Esophagus muscularis mucosa (tissue), 4 donors: Measurements from ENCODE around the gene DIP2C. TPM values are rescaled to one million over a fixed set of nuclear protein-coding genes. Genes with fewer than 3 reads are reported as not detected.

ENCODE experiments used
- DNase-seq: peaks from one replicate; pipeline ENCODE4 v3.0.0-alpha.2; 2017; ENCODE audit errors: extremely low spot score
- H3K27ac ChIP-seq, 4 donors: fragments of 200-600 bp; sonication (generic); replicated peaks in 1 of 4; 1 replicate in 3 of 4; 2 replicates in 1 of 4; pipeline ENCODE4 v1.5.1; 2016 to 2019; ENCODE audit warnings: mild to moderate bottlenecking in 1 of 4
- H3K27me3 ChIP-seq, 4 donors: fragments of 200-600 bp; sonication (generic); one replicate each; pipeline versions ENCODE4 v1.5.1 to v1.6.0; 2016 to 2019
- H3K36me3 ChIP-seq, 4 donors: fragments of 200-600 bp; sonication (generic); one replicate each; pipeline ENCODE4 v1.5.1; 2016 to 2019
- H3K4me1 ChIP-seq, 4 donors: fragments of 200-600 bp; sonication (generic); one replicate each; pipeline ENCODE4 v1.5.1; 2016 to 2019
- H3K4me3 ChIP-seq, 4 donors: fragments of 200-600 bp; sonication (generic); 1 replicate in 2 of 4; 2 replicates in 2 of 4; pipeline ENCODE4 v1.5.1; 2016 to 2019; ENCODE audit warnings: mild to moderate bottlenecking in 4 of 4, moderate library complexity in 1 of 4
- H3K9me3 ChIP-seq, 4 donors: fragments of 200-600 bp; sonication (generic); 1 replicate in 3 of 4; 2 replicates in 1 of 4; pipeline ENCODE4 v1.5.1; 2016 to 2019
- EP300 ChIP-seq: sonication (generic); formaldehyde crosslinking; IDR thresholded peaks from one replicate; pipeline ENCODE4 v1.6.1; 2017; ENCODE audit warnings: antibody characterized with exemption
- POLR2A ChIP-seq: fragments of 450-650 bp; IDR thresholded peaks from one replicate; pipeline ENCODE4 v1.6.1; 2017; ENCODE audit warnings: antibody characterized with exemption, moderate library complexity, mild to moderate bottlenecking, low read depth
- POLR2AphosphoS5 ChIP-seq, 2 donors: sonication (generic); formaldehyde crosslinking; IDR thresholded peaks; one replicate each; pipeline ENCODE4 v1.6.1; 2017; ENCODE audit warnings: antibody characterized with exemption in 2 of 2
- WGBS: methylation state at CpG from one replicate; pipeline ENCODE4 v1.1.5; 2018; 5-methylcytosine and 5-hydroxymethylcytosine counted together
- intact Hi-C: fragments of 100-400 bp; cut with DNase I; formaldehyde crosslinking; loops from one replicate; pipeline ENCODE4 v1.15.1; 2023
- total RNA-seq, 4 donors: library from RNA; depleted of rRNA; stranded (reverse); fragments of >200 nt; gene quantifications; one replicate each; pipeline versions ENCODE4 v1.1.0 to v1.2.1, GENCODE V29; 2016
- TF ChIP-seq, protein P1 (sequence below), 3 experiments: fragments of 200-600 bp in 2 of 3; fragments of 450-650 bp in 1 of 3; sonication (generic) in 2 of 3; IDR thresholded peaks; one replicate each; pipeline ENCODE4 v1.5.1; 2017 to 2019; ENCODE audit warnings: antibody characterized with exemption in 3 of 3, mild to moderate bottlenecking in 2 of 3, moderate library complexity in 1 of 3

Gene DIP2C
- total RNA-seq, 4 donors from 2014 or later, result 38.6 to 66.4 (median 55.7) TPM

DNA sequence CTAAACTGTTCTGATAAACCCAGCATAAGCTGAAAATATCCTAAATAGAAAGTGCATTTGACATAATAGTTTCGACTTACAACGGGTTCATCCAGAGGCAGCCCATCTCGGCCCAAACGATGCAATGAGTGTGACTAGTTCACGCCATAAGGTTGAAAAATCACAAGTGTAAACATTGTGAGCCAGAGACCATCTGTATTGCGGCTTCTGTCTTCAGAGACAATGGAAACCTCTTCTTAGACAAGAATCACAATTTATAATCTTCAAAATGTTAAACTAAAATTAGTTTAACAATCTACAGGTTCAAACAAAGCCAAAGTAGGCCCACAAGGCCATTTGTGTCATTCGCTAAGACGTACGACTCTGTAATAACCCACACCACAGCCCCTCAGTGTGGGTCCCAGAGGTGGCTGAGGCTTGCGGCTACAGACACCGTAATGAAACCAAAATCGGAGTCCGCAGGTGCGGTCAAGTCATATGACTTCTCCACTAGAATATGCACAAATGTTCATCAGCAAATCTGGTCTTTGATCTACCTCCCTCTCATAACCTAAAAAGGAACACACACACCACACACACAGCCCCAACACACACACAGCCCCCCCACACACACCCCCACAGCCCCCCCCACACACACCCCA is 81.8 kb downstream of the DIP2C start:
- DNase-seq, result no peak
- Histone ChIP-seq H3K27ac (peak overlapping the region; percentile 56 to 78 (median 62)), H3K27me3 (no peaks in the 10 kb centered on the region), H3K4me1 (peaks cover 12 to 88% (median 79%) of the 10 kb centered on the region in 4 donors), H3K4me3 (peak overlapping the region; percentile 5 to 33 (median 28)), H3K9me3 (no peaks in the 10 kb centered on the region), H3K36me3 (no peaks in the 10 kb centered on the region)
- WGBS, result 74% methylated on average over 14 of the region's 14 CpGs
- TF ChIP-seq, protein P1, sequence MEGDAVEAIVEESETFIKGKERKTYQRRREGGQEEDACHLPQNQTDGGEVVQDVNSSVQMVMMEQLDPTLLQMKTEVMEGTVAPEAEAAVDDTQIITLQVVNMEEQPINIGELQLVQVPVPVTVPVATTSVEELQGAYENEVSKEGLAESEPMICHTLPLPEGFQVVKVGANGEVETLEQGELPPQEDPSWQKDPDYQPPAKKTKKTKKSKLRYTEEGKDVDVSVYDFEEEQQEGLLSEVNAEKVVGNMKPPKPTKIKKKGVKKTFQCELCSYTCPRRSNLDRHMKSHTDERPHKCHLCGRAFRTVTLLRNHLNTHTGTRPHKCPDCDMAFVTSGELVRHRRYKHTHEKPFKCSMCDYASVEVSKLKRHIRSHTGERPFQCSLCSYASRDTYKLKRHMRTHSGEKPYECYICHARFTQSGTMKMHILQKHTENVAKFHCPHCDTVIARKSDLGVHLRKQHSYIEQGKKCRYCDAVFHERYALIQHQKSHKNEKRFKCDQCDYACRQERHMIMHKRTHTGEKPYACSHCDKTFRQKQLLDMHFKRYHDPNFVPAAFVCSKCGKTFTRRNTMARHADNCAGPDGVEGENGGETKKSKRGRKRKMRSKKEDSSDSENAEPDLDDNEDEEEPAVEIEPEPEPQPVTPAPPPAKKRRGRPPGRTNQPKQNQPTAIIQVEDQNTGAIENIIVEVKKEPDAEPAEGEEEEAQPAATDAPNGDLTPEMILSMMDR (IDR thresholded peaks at IDR 0.05), result no peak
- TF ChIP-seq EP300 (no peak), POLR2AphosphoS5 (IDR thresholded peaks at IDR 0.05) (no peak), POLR2A (no peak)
- intact Hi-C loops, result no loop called here

DNA sequence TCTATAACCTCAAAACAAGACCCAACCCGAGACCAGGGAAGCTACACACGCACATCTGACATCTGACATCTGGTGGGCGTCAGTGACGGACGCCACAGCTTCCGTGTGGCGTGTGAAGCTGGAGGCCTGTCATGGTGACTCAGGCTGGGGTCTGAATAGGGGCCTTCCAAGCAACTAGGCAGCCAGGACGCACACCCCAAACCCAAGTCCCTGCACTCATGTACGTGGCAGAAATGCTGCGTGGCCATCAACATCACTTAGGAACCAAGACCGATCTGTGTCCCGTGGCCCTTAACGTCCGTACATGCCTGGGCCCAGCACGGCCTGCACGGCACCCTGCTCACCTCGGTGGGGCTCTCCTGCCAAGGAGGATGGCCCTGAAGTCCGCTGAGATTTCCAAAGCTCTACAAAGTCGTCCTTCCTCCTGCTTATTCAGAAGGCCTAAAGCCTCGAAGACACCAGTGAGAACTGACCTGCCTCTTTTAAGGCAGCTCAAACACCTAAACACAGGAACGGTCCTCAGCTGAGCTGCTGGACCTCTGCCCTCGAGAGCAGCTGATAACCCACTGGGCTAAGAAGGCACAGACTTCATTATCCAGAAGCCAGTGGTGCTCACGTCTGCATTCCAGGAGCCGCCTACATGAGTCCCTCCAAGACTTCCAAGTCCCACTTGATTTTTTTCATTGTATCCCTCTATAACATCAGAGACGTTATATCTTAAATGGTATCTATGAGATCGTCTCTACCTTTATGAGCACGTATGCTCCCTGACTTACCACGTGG is 82.5 kb downstream of the DIP2C start:
- intact Hi-C loops, result no loop called here
- Histone ChIP-seq H3K27ac (peak overlapping the region; percentile 56 to 78 (median 62)), H3K4me3 (peak overlapping the region; percentile 5 to 33 (median 28)), H3K4me1 (peaks cover 17 to 88% (median 79%) of the 10 kb centered on the region in 4 donors), H3K9me3 (no peaks in the 10 kb centered on the region), H3K36me3 (no peaks in the 10 kb centered on the region), H3K27me3 (no peaks in the 10 kb centered on the region)
- TF ChIP-seq EP300, result no peak
- no peak for TF ChIP-seq POLR2A
- TF ChIP-seq, protein P1 (IDR thresholded peaks at IDR 0.05), result no peak
- TF ChIP-seq POLR2AphosphoS5 (IDR thresholded peaks at IDR 0.05), result no peak
- no peak for DNase-seq
- 73% methylated on average over 21 of the region's 28 CpGs for WGBS

DNA sequence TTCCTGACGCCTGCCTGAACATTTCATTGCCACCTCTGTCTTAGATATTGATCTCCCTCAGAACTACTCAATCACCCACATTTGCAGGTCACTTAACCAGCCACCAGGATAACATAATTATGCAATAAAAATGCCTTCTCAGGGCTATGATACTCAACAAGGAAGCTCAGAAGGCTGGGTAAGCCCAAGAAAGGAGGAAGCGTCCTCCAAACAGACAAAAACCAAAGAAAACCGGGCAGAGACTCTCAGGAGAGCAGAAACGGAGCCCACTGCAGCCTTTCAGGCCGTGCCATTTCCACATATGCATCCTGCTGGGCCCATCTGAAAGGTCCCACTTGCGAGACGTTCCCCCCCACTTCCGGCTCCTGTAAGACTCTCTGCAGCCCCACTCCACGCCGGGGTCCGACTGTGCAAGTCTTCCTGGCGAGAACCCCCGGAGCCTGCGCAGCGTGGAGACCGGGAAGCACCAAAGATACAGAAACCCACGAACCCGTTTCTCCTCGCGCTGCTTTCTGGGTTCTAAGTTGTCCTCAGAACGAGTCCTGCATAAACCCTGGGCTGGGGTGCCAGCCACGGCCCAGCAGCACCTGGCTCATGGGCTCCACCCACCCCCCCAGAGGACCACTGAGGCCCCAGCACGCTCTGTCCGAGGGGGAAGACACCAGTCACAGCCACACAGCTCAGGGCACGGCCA is 83.7 kb downstream of the DIP2C start:
- Histone ChIP-seq H3K27me3 (no peaks in the 10 kb centered on the region), H3K36me3 (no peaks in the 10 kb centered on the region), H3K27ac (peak overlapping the region in 1 of 4 donors; percentile 39), H3K9me3 (no peaks in the 10 kb centered on the region), H3K4me1 (peaks cover 29 to 88% (median 80%) of the 10 kb centered on the region in 4 donors), H3K4me3 (no peak overlapping the region)
- DNase-seq, result no peak
- intact Hi-C loops, result no loop called here
- WGBS, result 90% methylated on average over 20 of the region's 25 CpGs
- TF ChIP-seq, protein P1 (IDR thresholded peaks at IDR 0.05), result no peak
- TF ChIP-seq POLR2AphosphoS5 (IDR thresholded peaks at IDR 0.05), result no peak
- no peak for TF ChIP-seq POLR2A
- no peak for TF ChIP-seq EP300

DNA sequence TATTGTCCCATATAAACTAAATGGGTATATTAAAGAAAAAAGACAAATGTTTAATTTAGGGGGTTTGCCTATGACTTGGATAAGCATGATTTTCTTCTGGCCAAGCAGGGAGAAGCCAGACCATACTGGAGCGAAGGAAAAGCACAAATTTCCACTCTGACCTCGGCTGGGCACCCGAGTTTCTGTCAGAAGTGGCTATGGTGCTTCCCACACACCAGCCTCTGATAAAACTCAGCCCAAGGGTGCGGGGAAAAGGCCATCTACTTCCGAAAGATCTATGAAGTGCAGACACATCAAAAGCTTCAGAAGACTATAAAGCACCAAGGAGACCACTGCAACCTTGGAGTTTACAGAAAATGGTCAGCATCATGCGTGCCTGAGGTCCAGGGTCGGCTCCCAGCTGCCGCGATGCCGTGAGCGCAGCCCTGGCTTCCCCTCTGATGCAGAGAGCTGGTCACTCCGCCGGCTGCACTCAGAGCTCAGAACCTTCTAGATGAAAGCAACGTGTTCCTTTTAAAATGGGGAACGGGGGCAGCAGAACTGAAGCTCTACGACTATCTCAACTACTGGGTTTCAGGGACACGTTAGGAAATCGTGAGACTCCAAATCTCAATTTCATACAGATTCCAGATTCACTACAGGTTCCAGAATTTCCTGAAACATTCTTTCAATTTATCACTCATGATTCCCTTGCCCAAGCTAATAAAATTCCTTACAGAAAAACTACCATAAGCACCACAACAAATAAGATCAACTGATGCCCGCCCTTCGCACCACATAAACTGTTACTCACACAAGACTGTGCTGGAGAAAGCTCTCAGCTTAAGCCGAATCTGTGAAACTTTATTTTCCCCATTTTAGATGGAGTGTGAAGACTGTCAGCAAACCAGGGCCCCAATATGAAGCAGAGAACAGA is 84.5 kb downstream of the DIP2C start:
- peaks cover 30 to 88% (median 82%) of the 10 kb centered on the region in 4 donors for H3K4me1 ChIP-seq
- 90% methylated on average over 21 of the region's 21 CpGs for WGBS
- intact Hi-C loops, result no loop called here

More for the DNA sequence above, 84.5 kb downstream of the DIP2C start:
- H3K27ac ChIP-seq, result peak overlapping the region in 1 of 4 donors; percentile 14
- DNase-seq, result no peak
- no peak overlapping the region for H3K4me3 ChIP-seq
- H3K36me3 ChIP-seq, result no peaks in the 10 kb centered on the region
- no peaks in the 10 kb centered on the region for H3K9me3 ChIP-seq
- H3K27me3 ChIP-seq, result no peaks in the 10 kb centered on the region
- TF ChIP-seq POLR2A, result no peak
- no peak for TF ChIP-seq EP300
- TF ChIP-seq, protein P1 (IDR thresholded peaks at IDR 0.05), result no peak
- no peak for TF ChIP-seq POLR2AphosphoS5 (IDR thresholded peaks at IDR 0.05)
